Retina (tissue), 1 donor: ENCODE results near the gene GSC.
"Not testable (repeated sequence)": the region's sequence is repeated elsewhere in the genome, so short reads cannot be mapped to it uniquely, and the experiment has no call there.

Source experiments
- DNase-seq: peaks from one replicate; pipeline ENCODE4 v3.0.0-alpha.2; 2016

The GSC gene

DNA sequence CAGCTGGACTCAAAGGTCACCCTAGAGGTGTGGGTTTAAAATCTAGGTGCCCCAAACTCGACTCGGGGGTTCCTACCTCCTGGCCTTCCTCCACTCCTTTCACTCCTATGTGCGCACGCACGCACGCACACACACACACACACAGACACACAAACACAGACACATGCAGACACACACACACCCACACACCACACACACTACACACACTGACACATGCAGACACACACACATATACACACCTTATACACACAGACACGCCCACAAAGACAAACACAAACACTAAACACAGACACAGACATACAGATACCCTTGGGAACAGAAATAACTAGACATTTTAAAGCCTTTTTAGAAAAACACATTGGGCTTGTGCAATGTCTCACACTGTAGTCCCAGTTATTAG is 31.8 kb downstream of the GSC start:
- no peak for DNase-seq

GRCh38 chr14:94728950-94729349 is 41.0 kb downstream of the GSC start:
- no peak for DNase-seq

GRCh38 chr14:94728440-94728839 is 41.5 kb downstream of the GSC start:
- not testable (repeated sequence) for DNase-seq

DNA sequence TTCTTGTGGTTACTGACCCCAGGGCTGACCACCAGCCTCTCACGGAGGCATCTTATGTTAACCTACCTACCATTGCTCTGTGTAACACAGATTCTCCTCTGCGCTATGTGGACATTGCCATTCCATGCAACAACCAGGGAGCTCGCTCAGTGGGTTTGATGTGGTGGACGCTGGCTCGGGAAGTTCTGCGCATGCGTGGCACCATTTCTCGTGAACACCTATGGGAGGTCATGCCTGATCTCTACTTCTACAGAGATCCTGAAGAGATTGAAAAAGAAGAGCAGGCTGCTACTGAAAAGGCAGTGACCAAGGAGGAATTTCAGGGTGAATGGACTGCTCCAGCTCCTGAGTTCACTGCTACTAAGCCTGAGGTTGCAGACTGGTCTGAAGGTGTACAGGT is 43.3 kb downstream of the GSC start:
- DNase-seq, result not testable (repeated sequence)

- DNase-seq, result no peak
Observed at GRCh38 chr14:94724993-94725392, 44.9 kb downstream of the GSC start.

- DNase-seq, result no peak
Observed at GRCh38 chr14:94722397-94722796, 47.5 kb downstream of the GSC start.
